Lung microvascular endothelial cell (primary cell): Measurements from ENCODE around the gene KIN. TPM values are rescaled to one million over a fixed set of nuclear protein-coding genes. Genes with fewer than 3 reads are reported as not detected.

Experiments
- total RNA-seq: library from RNA; depleted of rRNA; stranded (reverse); fragments of >200 nt; gene quantifications from 2 replicates; pipeline ENCODE4 v1.2.1, GENCODE V29; 2014

Gene KIN
- total RNA-seq, 1 donor from 2014 or later, result 5.0 TPM

Other genes with a start within 250 kb of the KIN start
- under 0.01 and 1.4 TPM in 2 replicates for gene ITIH5, start 121.0 kb downstream of the KIN start, total RNA-seq
- not detected in 2 replicates for gene ITIH2, start 84.7 kb downstream of the KIN start, total RNA-seq
- gene ATP5F1C, start 184 bp upstream of the KIN start, total RNA-seq, result 232 and 268 TPM in 2 replicates
- 0.87 and 1.4 TPM in 2 replicates for gene TAF3, start 30.5 kb upstream of the KIN start, total RNA-seq